Medulla oblongata (tissue), 1 donor: ENCODE measurements around the gene CD99.
"Not testable (repeated sequence)": the region's sequence is repeated elsewhere in the genome, so short reads cannot be mapped to it uniquely, and the experiment has no call there.

Experiments
- DNase-seq: peaks from one replicate; pipeline ENCODE4 v3.0.0-alpha.2; 2015; ENCODE audit errors: extremely low spot score

The CD99 gene

DNA sequence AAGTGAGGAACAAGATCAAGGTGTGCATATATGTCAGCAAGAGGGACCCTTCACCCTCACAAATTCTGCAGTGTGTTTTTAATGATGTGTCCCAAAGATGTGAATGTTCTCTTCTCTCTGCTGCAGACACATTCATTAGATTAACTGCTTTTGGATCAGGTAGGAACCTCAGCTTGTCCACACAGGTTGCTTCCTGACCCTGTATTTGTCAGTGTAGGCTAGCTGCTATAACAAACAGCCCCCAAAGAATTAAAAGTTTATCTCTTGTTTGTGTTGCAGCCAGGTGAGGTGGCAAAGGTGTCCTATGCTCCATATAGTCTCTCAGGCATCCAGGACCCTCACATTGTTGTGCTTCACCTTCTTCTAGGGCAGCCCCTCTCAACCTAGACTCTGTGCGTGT, 78.5 kb downstream of the CD99 start:
- DNase-seq, result no peak

GRCh38 chrX:2773166-2774055, 82.3 kb downstream of the CD99 start:
- not testable (repeated sequence) for DNase-seq

- no peak for DNase-seq
Observed at GRCh38 chrX:2774057-2774456, 83.0 kb downstream of the CD99 start.

GRCh38 chrX:2774776-2775175, 83.7 kb downstream of the CD99 start:
- DNase-seq, result no peak

DNA sequence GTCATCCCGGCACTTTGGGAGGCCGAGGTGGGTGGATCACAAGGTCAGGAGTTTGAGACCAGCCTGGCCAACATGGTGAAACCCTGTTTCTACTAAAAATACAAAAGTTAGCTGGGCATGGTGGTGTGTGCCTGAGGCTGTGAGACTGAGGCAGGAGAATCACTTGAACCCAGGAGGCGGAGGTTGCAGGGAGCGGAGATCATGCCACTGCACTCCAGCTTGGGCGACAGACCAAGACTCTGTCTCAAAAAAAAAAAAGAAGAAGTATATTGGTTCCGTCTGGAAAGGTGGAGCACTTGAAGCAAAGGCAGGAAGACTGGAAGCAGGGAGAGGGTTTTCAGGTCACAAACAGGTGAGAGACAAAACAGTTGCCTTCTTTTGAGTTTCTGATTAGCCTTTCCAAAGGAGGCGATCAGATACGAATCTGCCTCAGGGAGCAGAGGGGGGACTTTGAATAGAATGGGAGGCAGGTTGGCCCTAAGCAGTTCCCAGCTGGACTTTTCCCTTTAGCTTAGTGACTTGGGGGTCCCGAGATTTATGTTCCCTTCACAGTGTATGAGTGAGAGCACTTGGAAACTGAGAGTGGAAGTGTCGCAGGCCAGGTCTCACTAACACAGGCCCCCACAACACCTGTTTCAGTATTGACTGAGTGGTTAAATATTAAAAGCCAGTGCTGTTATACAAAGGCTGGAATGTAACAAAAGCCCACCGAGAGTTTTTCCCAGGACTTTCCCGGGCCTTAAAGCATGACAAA, 89.6 kb downstream of the CD99 start:
- DNase-seq, result not testable (repeated sequence)

DNA sequence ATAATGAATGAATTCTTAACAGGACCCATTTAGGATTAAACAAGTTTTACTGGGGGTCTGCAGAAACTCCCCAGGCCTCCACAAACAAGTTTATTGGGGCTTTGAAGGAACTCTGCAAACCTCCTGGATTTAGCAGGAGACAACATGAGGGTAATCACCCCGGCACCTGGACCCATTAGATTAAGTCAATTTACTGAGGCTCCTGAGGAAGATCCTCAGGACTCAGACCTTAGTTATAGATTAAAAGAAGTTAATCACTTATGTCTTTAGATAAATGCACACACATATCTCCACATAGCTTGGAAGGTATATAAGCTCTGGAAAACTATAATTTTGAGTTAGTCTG, 90.1 kb downstream of the CD99 start:
- no peak for DNase-seq

- no peak for DNase-seq
Observed at GRCh38 chrX:2781698-2782097, 90.6 kb downstream of the CD99 start.

- DNase-seq, result no peak
Observed at GRCh38 chrX:2782171-2782570, 91.1 kb downstream of the CD99 start.

DNA sequence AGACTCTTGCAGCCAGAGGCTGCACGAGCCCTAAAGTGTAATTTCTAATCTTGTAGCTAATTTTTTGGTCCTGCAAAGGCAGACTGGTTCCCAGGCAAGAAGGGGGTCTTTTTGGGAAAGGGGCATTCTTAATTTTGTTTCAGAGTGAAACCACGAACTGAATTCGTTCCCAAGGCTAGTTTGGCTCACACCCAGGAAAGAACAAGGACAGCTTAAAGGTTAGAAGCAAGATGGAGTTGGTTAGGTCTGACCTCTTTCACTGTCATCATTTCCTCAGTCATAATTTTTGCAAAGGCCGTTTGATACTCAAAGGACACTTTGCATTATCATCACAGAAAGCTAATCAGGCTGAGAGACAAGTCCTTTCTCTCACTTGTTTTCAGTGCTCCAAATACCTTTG, 91.7 kb downstream of the CD99 start:
- DNase-seq, result no peak

DNA sequence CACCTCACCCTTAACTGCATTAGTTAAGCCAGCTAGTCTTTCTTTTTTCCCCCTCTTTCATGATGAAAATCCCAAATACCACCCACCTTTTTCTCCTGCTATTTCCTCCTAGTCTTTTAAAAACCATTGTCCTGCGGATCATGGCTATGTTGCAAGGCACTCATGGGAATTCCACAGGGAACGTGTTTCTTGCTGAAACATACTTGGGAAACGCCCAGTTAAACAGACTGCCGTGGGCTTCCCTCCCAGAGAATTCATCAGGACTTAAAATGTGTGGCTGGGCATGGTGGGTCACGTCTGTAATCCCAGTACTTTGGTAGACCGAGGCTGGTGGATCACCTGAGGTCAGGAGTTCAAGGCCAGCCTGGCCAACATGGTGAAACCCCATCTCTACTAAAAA, 92.9 kb downstream of the CD99 start:
- no peak for DNase-seq

DNA sequence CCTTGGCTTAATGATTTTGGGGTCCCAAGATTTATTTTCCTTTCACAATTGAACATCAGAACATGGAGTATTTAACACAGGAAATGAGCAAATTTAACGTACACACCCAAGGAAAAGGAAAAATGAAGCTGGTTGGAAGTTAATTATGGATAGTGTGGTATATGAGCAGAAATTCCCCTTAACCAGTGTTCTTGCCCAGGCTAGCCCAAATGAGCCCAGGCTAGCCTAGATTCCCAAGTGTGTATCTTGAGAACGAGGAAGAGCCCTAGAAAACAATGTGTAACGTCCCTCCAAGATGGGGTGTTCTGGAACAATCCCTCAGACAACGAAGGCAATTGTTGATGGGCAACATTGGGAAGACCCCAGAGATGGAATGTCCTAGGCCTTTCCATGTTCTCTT, 94.4 kb downstream of the CD99 start:
- DNase-seq, result no peak

GRCh38 chrX:2788980-2789379, 97.9 kb downstream of the CD99 start:
- no peak for DNase-seq

GRCh38 chrX:2789569-2789968, 98.5 kb downstream of the CD99 start:
- no peak for DNase-seq
